Testis (tissue), 2 donors: ENCODE measurements around the gene EHMT2.

ENCODE experiments used
- POLR2A ChIP-seq: fragments of 450-650 bp; IDR thresholded peaks from one replicate; pipeline ENCODE4 v1.6.1; 2017; ENCODE audit warnings: antibody characterized with exemption, mild to moderate bottlenecking, moderate library complexity
- TF ChIP-seq, protein P1 (sequence below), 3 experiments: fragments of 450-650 bp in 2 of 3; fragments of 200-600 bp in 1 of 3; sonication (generic) in 1 of 3; IDR thresholded peaks; one replicate each; pipeline ENCODE4 v1.5.1; 2016 to 2019; ENCODE audit warnings: antibody characterized with exemption in 3 of 3, mild to moderate bottlenecking in 2 of 3, moderate library complexity in 1 of 3

DNA sequence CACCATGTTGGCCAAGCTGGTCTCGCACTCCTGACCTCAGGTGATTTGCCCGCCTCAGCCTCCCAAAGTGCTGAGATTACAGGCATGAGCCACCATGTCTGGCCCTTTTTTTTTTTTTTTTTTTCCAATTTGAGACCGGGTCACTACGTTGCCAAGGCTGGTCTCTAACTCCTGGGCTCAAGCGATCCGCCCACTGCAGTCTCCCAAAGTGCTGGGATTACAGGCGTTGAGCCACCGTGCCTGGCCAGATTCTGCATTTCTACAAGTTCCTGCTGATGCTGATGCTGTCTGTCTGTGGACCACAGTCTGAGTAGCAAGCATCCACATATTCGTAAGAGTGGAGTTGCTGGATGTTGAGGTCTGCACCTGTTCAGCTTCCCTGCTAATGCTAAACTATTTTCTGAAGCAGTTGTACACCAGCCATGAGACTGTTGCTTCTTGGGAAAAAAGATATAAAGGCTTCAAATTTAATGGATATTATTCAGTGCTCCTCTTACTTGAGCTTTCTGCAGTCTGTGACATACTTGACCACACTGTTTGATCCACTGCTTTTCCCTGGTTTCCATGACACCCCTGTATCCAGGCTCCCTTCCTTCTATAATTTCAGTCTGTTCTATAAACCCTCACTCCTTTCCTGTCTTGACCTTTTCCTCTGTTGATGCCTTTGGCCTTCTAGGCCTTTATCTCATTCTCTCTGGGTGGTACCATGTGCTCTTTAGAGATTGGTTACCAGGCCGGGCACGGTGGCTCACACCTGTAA lies 14.5 kb upstream of the EHMT2 start:
- TF ChIP-seq POLR2A: no peak
- TF ChIP-seq, protein P1, sequence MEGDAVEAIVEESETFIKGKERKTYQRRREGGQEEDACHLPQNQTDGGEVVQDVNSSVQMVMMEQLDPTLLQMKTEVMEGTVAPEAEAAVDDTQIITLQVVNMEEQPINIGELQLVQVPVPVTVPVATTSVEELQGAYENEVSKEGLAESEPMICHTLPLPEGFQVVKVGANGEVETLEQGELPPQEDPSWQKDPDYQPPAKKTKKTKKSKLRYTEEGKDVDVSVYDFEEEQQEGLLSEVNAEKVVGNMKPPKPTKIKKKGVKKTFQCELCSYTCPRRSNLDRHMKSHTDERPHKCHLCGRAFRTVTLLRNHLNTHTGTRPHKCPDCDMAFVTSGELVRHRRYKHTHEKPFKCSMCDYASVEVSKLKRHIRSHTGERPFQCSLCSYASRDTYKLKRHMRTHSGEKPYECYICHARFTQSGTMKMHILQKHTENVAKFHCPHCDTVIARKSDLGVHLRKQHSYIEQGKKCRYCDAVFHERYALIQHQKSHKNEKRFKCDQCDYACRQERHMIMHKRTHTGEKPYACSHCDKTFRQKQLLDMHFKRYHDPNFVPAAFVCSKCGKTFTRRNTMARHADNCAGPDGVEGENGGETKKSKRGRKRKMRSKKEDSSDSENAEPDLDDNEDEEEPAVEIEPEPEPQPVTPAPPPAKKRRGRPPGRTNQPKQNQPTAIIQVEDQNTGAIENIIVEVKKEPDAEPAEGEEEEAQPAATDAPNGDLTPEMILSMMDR (IDR thresholded peaks at IDR 0.05): no peak
